ENCODE results near the gene PHKB.

DNA sequence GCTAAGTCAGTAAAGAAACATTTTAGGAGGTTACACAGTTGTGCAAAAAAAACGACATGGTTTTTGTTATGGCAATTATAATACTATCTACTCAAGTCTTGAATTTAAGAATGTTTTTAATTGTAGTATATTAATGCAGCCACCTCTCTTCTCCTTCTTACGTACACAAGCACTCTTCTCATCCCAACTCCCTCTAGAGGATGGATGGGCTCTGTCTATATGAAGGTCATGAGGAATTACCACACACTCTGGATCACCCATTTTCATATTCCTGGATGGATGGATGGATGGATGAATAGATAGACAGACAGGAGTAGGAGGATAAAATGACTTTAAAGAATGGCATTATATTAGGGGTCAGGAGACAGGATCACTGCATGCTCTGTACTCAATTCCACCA, 120.0 kb downstream of the PHKB start:
- TF ChIP-seq BACH2 (CRISPR knock-in tag; IDR thresholded peaks at IDR 0.05; ENCODE audit: borderline replicate concordance) (no peak), ZFP30 (CRISPR knock-in tag; IDR thresholded peaks at IDR 0.05) (no peak), SNAI2 (CRISPR knock-in tag; IDR thresholded peaks at IDR 0.05) (no peak), ISL1 (CRISPR knock-in tag; IDR thresholded peaks at IDR 0.05) (no peak), CSDC2 (CRISPR knock-in tag; IDR thresholded peaks at IDR 0.05) (no peak), ESRRG (CRISPR knock-in tag; IDR thresholded peaks at IDR 0.05) (no peak)
- TF ChIP-seq, protein P1, sequence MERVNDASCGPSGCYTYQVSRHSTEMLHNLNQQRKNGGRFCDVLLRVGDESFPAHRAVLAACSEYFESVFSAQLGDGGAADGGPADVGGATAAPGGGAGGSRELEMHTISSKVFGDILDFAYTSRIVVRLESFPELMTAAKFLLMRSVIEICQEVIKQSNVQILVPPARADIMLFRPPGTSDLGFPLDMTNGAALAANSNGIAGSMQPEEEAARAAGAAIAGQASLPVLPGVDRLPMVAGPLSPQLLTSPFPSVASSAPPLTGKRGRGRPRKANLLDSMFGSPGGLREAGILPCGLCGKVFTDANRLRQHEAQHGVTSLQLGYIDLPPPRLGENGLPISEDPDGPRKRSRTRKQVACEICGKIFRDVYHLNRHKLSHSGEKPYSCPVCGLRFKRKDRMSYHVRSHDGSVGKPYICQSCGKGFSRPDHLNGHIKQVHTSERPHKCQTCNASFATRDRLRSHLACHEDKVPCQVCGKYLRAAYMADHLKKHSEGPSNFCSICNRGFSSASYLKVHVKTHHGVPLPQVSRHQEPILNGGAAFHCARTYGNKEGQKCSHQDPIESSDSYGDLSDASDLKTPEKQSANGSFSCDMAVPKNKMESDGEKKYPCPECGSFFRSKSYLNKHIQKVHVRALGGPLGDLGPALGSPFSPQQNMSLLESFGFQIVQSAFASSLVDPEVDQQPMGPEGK (CRISPR knock-in tag; IDR thresholded peaks at IDR 0.05; ENCODE audit: borderline replicate concordance) = no peak

Data from SK-N-SH treated with all-trans-retinoic acid at 6 μM for 48 hours (cell line).